HCT116 (cell line): ENCODE measurements around the gene EIF2AK3. TPM values are rescaled to one million over a fixed set of nuclear protein-coding genes. Genes with fewer than 3 reads are reported as not detected.

Experiments
- ATAC-seq: fragments of 200-7000 bp; cut with Tn5 transposase; 2 replicates; pipeline ENCODE4 v1.9.1; 2020; ENCODE audit warnings: mild to moderate bottlenecking, moderate library complexity
- BruUV-seq: library from RNA; stranded (reverse); fragments of 400-500 nt; replicated peaks from 2 replicates; lab custom pipeline; 2021; lab: Mats Ljungman, UMichigan
- CTCF ChIA-PET: fragments of 300-600 bp; sonication (Branson Sonifier 250); formaldehyde crosslinking; loops from one replicate; lab custom pipeline; 2021; ENCODE audit warnings: antibody characterized with exemption; lab: Charles Lee
- POLR2A ChIA-PET: fragments of 300-600, 350-600 bp; sonication (Branson Sonifier 250); formaldehyde crosslinking; loops from one replicate; lab custom pipeline; 2021; ENCODE audit warnings: antibody characterized with exemption; lab: Charles Lee
- RAD21 ChIA-PET, 2 experiments: fragments of 300-600 bp; sonication (Branson Sonifier 250); formaldehyde crosslinking; loops; one replicate each; lab custom pipeline; 2023; ENCODE audit warnings: low total read pairs in 2 of 2; ENCODE audit not compliant: uncharacterized antibody in 2 of 2, unreplicated experiment in 2 of 2, low non-redundant PET in 1 of 2; lab: Charles Lee
- DNase-seq: peaks from one replicate; pipeline ENCODE4 v3.0.0-alpha.2; 2010; ENCODE audit warnings: low read depth, low spot score
- H2AFZ ChIP-seq: fragments of 200-600 bp; shearing (Covaris generic), sonication (generic); 2 replicates; pipeline ENCODE4 v1.6.1; 2017; ENCODE audit warnings: low read depth, mixed run types, mixed read lengths, antibody characterized with exemption, low read length; ENCODE audit not compliant: poor library complexity, severe bottlenecking
- H3K27ac ChIP-seq: 2 replicates; pipeline ENCODE4 v1.5.1; 2012; ENCODE audit warnings: low read depth, low read length
- H3K27me3 ChIP-seq: fragments of 200-600 bp; sonication (generic); 2 replicates; pipeline ENCODE4 v1.6.1; 2016; ENCODE audit warnings: mixed run types, low read length, mixed read lengths; ENCODE audit not compliant: insufficient read depth
- H3K36me3 ChIP-seq, 2 experiments: fragments of 200-500 bp in 1 of 2; fragments of 200-600 bp in 1 of 2; sonication (Bioruptor generic) in 1 of 2; sonication (generic) in 1 of 2; 2 replicates each; pipeline versions ENCODE4 v1.5.1 to v1.6.1; 2014 to 2016; ENCODE audit warnings: low read length in 2 of 2, inconsistent platforms in 1 of 2, mixed read lengths in 1 of 2, mixed run types in 1 of 2; ENCODE audit not compliant: insufficient read depth in 2 of 2, control insufficient read depth in 1 of 2
- H3K4me1 ChIP-seq, 2 experiments: fragments of 200-600 bp in 1 of 2; sonication (generic) in 1 of 2; 2 replicates each; pipeline versions ENCODE4 v1.5.1 to v1.6.1; 2012 to 2017; ENCODE audit warnings: low read length in 2 of 2, inconsistent platforms in 1 of 2, mild to moderate bottlenecking in 1 of 2, mixed read lengths in 1 of 2, mixed run types in 1 of 2, moderate library complexity in 1 of 2; ENCODE audit not compliant: insufficient read depth in 2 of 2, control insufficient read depth in 1 of 2
- H3K4me2 ChIP-seq: fragments of 200-600 bp; sonication (generic); 2 replicates; pipeline ENCODE4 v1.6.1; 2017; ENCODE audit warnings: mixed run types, low read length, mixed read lengths
- H3K4me3 ChIP-seq, 2 experiments: fragments of 200-600 bp in 1 of 2; sonication (generic) in 1 of 2; replicated peaks in 1 of 2; 2 replicates each; pipeline ENCODE4 v1.5.1; 2011 to 2016; ENCODE audit warnings: low read length in 2 of 2, control low read depth in 1 of 2, low read depth in 1 of 2, mild to moderate bottlenecking in 1 of 2, mixed read lengths in 1 of 2, mixed run types in 1 of 2
- H3K79me2 ChIP-seq: fragments of 200-600 bp; sonication (generic); 2 replicates; pipeline ENCODE4 v1.6.1; 2017; ENCODE audit warnings: mild to moderate bottlenecking, mixed run types, low read length, moderate library complexity, mixed read lengths; ENCODE audit not compliant: insufficient read depth
- H3K9ac ChIP-seq: fragments of 200-600 bp; sonication (generic); 2 replicates; pipeline ENCODE4 v1.6.1; 2016; ENCODE audit warnings: low read length, mixed read lengths
- H3K9me2 ChIP-seq: fragments of 200-600 bp; sonication (generic), shearing (Covaris generic); 2 replicates; pipeline ENCODE4 v1.6.1; 2017; ENCODE audit warnings: mixed run types, mild to moderate bottlenecking, moderate library complexity; ENCODE audit not compliant: insufficient read depth
- H3K9me3 ChIP-seq, 2 experiments: fragments of 200-500 bp in 1 of 2; fragments of 200-600 bp in 1 of 2; sonication (Bioruptor generic) in 1 of 2; sonication (generic) in 1 of 2; 2 replicates each; pipeline ENCODE4 v1.6.1; 2014 to 2017; ENCODE audit warnings: low read length in 2 of 2, mixed read lengths in 2 of 2, inconsistent platforms in 1 of 2, low read depth in 1 of 2, mild to moderate bottlenecking in 1 of 2, mixed run types in 1 of 2, moderate library complexity in 1 of 2; ENCODE audit not compliant: control insufficient read depth in 1 of 2, insufficient read depth in 1 of 2
- H4K20me1 ChIP-seq: fragments of 200-600 bp; sonication (generic), shearing (Covaris generic); 2 replicates; pipeline ENCODE4 v1.6.1; 2017; ENCODE audit warnings: mixed run types, mild to moderate bottlenecking, moderate library complexity; ENCODE audit not compliant: insufficient read depth
- CBX3 ChIP-seq: IDR thresholded peaks from 2 replicates; pipeline ENCODE4 v1.6.1; 2012; ENCODE audit warnings: low read depth
- CTCF ChIP-seq, 3 experiments: fragments of 200-600 bp in 1 of 3; sonication (generic) in 1 of 3; IDR thresholded peaks in 2 of 3; conservative IDR thresholded peaks in 1 of 3; 2 replicates each; pipeline ENCODE4 v1.5.1; 2012 to 2017; ENCODE audit warnings: low read depth in 2 of 3, low read length in 2 of 3, antibody characterized with exemption in 1 of 3, borderline replicate concordance in 1 of 3, control low read depth in 1 of 3, mild to moderate bottlenecking in 1 of 3, mixed read lengths in 1 of 3, mixed run types in 1 of 3, moderate library complexity in 1 of 3; ENCODE audit not compliant: insufficient read depth in 1 of 3
- POLR2AphosphoS5 ChIP-seq: IDR thresholded peaks from 2 replicates; pipeline ENCODE4 v1.6.1; 2011; ENCODE audit warnings: mild to moderate bottlenecking, low read depth, low read length, moderate library complexity
- SP1 ChIP-seq: IDR thresholded peaks from 2 replicates; pipeline ENCODE4 v1.6.1; 2012; ENCODE audit warnings: low read depth
- SRF ChIP-seq: IDR thresholded peaks from 2 replicates; pipeline ENCODE4 v1.6.1; 2012; ENCODE audit warnings: low read depth
- TCF7L2 ChIP-seq: IDR thresholded peaks from 2 replicates; pipeline ENCODE4 v1.7.0; 2011; ENCODE audit warnings: borderline replicate concordance, inconsistent platforms; ENCODE audit not compliant: insufficient read depth, insufficient read length; ENCODE audit errors: extremely low read depth
- YY1 ChIP-seq: IDR thresholded peaks from 2 replicates; pipeline ENCODE4 v1.6.1; 2011; ENCODE audit warnings: low read length, low read depth, moderate library complexity, mild to moderate bottlenecking; ENCODE audit not compliant: insufficient replicate concordance; ENCODE audit errors: extremely low read depth
- ZFX ChIP-seq: fragments of 450-650 bp; IDR thresholded peaks from 2 replicates; pipeline ENCODE4 v1.6.1; 2017
- ZNF274 ChIP-seq: fragments of 200-500 bp; sonication (Bioruptor generic); IDR thresholded peaks from 2 replicates; pipeline ENCODE4 v1.6.1; 2014; ENCODE audit warnings: mild to moderate bottlenecking, low read depth, low read length, inconsistent platforms
- intact Hi-C: fragments of 100-400 bp; cut with micrococcal nuclease; formaldehyde crosslinking; loops from 2 replicates; pipeline ENCODE4 v1.10.0; 2022
- total RNA-seq: library from RNA; stranded (reverse); gene quantifications from one replicate; pipeline ENCODE4 v1.2.1, GENCODE V29; 2021; ENCODE audit not compliant: unreplicated experiment

Gene EIF2AK3
- total RNA-seq, 1 experiment from 2014 or later: 8.9 TPM

DNA sequence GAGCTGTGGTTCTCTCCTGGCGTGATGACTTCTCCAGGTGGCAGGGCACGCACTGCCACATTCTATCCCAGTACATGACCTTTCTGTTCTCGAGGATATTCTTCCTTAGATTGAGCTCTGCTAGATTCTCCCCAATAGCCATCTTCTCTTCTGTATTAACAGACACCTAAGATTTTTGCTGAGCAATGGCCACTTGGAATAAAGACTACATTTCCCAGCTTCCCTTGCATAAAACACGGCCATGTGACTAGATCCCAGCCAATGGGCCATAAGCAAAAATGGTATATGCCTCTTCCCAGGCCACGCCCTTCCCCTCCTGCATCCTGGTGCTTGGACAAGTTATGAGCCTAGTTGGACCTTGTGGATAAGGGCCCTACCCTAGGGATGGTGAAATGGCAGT is 82.1 kb downstream of the EIF2AK3 start:
- no peak overlapping the region for H3K27ac ChIP-seq
- peak overlapping the region; percentile 86 for H2AFZ ChIP-seq
- H3K4me2 ChIP-seq: no peak overlapping the region
- ChIA-PET CTCF (no interaction called here), POLR2A (no interaction called here), RAD21 (interaction anchor here in 1 of 2 experiments (0.5 kb wide), 1 partner anchor 34 kb away, joined by 4 read pairs; no protein-coding TSS in a partner anchor)
- H3K9me3 ChIP-seq: no peaks in the 10 kb centered on the region
- no peak overlapping the region for H3K4me3 ChIP-seq
- no peaks in the 10 kb centered on the region for H3K79me2 ChIP-seq
- peak; percentile 81 for DNase-seq
- H4K20me1 ChIP-seq: no peaks in the 10 kb centered on the region
- no peaks in the 10 kb centered on the region for H3K9me2 ChIP-seq
- no peaks in the 10 kb centered on the region for H3K36me3 ChIP-seq
- TF ChIP-seq CTCF (IDR thresholded peaks at IDR 0.05 in 2 of 3, conservative IDR thresholded peaks at IDR 0.05 in 1 of 3; ENCODE audit: borderline replicate concordance in 1 of 3, insufficient read depth in 1 of 3, low read depth in 2 of 3, low read length in 2 of 3) (no peak), ZFX (no peak), CBX3 (no peak), YY1 (peak; percentile 88), SP1 (peak; percentile 64), POLR2AphosphoS5 (no peak), ZNF274 (no peak), TCF7L2 (no peak), SRF (no peak)
- no peaks in the 10 kb centered on the region for H3K27me3 ChIP-seq
- intact Hi-C loops: no loop called here
- no peak overlapping the region for H3K9ac ChIP-seq
- peaks cover 0 to 18% of the 10 kb centered on the region in 2 experiments; a peak in 2 of 4 replicates for H3K4me1 ChIP-seq
- no TSS peak for BruUV-seq
- peak; percentile 99 for ATAC-seq
